Measurements from ENCODE around the gene MYLK2.

MYLK2 gene

DNA sequence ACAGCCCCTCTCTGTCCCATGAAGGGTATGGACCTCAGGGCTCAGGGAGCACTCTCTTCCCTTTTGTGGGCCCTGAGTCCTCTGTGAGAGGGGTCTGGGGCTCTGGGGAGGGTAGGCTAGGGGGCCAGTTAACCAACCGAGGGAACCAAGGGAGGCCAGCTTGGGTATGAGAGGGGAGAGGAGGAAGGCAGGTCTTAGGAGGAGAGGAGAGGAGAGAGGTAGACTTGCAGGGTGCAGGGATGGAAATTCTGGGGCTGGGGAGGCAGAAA, 50.5 kb downstream of the MYLK2 start:
- no peaks in the 10 kb centered on the region for H3K36me3 ChIP-seq
- TF ChIP-seq, protein P1, sequence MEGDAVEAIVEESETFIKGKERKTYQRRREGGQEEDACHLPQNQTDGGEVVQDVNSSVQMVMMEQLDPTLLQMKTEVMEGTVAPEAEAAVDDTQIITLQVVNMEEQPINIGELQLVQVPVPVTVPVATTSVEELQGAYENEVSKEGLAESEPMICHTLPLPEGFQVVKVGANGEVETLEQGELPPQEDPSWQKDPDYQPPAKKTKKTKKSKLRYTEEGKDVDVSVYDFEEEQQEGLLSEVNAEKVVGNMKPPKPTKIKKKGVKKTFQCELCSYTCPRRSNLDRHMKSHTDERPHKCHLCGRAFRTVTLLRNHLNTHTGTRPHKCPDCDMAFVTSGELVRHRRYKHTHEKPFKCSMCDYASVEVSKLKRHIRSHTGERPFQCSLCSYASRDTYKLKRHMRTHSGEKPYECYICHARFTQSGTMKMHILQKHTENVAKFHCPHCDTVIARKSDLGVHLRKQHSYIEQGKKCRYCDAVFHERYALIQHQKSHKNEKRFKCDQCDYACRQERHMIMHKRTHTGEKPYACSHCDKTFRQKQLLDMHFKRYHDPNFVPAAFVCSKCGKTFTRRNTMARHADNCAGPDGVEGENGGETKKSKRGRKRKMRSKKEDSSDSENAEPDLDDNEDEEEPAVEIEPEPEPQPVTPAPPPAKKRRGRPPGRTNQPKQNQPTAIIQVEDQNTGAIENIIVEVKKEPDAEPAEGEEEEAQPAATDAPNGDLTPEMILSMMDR (IDR thresholded peaks at IDR 0.05), result no peak
- no peak overlapping the region for H3K27ac ChIP-seq
- peaks cover 71% of the 10 kb centered on the region for H3K27me3 ChIP-seq
- H3K4me3 ChIP-seq (ENCODE audit: low read depth in 1 of 2, low read length in 1 of 2), result peak overlapping the region; percentile 6 to 24
- H3K4me1 ChIP-seq (ENCODE audit: control insufficient read depth in 1 of 2, insufficient read depth in 1 of 2, low read depth in 1 of 2, low read length in 1 of 2), result peaks cover 4 to 16% of the 10 kb centered on the region in 2 experiments
- H3K9me3 ChIP-seq, result no peaks in the 10 kb centered on the region

DNA sequence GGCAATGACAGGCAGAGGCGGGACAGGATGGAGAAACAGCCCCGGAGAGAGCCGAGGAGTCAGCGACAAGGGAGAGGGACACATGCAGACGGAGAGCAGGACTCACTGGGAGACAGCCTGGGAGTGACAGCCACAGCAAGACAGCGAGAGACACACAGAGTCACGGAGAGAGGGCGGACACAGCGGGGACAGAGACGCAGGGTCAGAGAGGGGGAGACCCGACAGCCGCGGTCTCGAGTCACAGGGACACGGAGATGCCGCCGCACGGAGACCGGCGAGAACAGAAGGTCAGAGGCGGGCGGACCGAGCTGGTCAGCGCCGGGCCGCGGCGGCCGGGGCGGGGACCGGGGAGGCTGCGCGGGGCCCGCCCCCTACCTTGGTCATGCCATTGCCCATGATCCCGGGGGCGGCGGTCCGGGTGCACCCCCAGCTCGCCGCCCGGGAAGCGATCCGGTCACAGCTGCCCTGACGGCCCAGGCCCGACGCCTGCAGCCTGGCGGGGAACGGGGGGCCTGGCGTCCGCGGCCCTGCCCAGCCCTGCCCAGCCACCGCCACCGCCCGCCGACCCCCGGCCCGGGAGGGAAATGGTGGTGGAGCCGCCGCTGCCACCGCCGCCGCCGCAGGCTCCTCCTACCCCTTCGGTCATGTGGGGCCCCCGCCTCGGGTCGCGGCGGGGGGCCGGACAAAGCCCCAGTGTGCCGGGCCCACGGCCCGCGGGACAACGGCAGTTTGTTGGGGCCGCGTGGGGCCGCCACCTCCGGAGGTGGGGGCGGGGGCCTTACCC, 51.0 kb downstream of the MYLK2 start, which contains the start of the genes DUSP15 and TTLL9:
TSS of gene DUSP15 (minus strand) at position 586 of the 784 bp plus-strand sequence. CDS start at position 396, 190 bp downstream.
TSS of gene TTLL9 (plus strand) at position 693 of the 784 bp plus-strand sequence. CDS start 493 bp downstream, outside the sequence.
- H3K27me3 ChIP-seq, result peaks cover 71% of the 10 kb centered on the region
- no peak within 1 kb of the TSS for H3K27ac ChIP-seq
- peaks cover 7 to 22% of the 10 kb centered on the region in 2 experiments for H3K4me1 ChIP-seq (ENCODE audit: control insufficient read depth in 1 of 2, insufficient read depth in 1 of 2, low read depth in 1 of 2, low read length in 1 of 2)
- no peaks in the 10 kb centered on the region for H3K9me3 ChIP-seq
- peak within 1 kb of the TSS; percentile 6 to 24 for H3K4me3 ChIP-seq (ENCODE audit: low read depth in 1 of 2, low read length in 1 of 2)
- H3K36me3 ChIP-seq, result no peaks in the 10 kb centered on the region
- TF ChIP-seq, protein P1 (IDR thresholded peaks at IDR 0.05), result no peak

DNA sequence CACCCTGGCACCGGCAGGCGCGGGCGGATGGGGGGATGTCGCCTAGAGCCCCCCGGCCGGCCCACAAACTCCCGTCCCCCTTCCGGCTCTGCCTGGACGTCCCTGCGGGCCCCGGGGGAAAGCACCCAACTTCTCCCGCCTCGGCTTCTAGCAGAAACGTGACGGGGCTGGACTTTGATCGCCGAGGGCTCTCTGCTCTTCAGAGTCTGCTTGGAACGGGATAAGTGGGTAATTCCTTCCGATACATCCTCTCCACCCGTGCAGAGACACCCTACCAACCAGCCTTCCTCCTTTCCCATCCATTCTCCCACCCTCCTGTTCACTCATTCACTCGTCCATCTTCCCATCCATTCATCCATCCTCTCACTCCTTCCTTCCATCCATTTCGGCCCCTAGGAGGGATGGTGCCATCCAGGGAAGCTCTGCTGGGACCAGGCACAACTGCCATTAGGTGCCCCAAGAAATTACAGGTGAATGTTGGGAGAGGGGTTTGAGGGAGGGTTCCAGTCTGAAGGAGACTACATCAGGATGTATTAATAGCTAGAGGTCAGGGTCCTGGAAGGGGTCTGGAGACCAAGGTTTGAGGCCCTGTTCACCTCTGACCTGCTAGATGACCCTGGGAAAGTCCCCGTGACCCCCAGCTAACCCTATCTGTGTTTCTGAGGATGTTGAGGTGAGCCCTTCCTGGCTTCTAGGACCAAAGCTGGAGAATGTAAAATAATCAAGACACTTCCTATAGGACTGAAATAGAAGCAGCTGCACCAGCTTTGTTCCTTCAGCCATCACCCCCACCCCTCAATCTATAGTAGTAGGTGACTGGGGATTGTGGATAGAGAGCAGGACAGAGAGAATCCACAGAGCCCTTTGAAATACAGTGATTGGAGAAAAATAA, 51.8 kb downstream of the MYLK2 start:
- no peak overlapping the region for H3K27ac ChIP-seq
- no peaks in the 10 kb centered on the region for H3K9me3 ChIP-seq

DNA sequence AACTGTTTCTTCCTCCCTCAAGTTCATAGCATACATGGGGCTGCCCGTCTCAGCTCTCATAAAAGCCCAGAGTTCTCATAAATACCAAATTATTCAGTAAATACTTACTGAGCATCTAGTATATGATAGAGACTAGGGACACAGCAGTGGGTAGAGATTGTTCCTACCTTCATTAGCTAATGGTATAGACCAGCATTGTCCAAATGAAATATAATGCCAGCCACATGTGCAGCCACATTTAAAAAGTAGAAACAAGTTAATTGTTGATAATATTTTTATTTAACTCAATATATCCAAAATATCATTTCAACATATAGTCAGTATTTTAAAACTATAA, 52.4 kb downstream of the MYLK2 start:
- TF ChIP-seq, protein P1 (IDR thresholded peaks at IDR 0.05), result no peak
- Histone ChIP-seq H3K27me3 (peaks cover 66% of the 10 kb centered on the region), H3K4me1 (ENCODE audit: control insufficient read depth in 1 of 2, insufficient read depth in 1 of 2, low read depth in 1 of 2, low read length in 1 of 2) (peaks cover 11 to 29% of the 10 kb centered on the region in 2 experiments), H3K9me3 (no peaks in the 10 kb centered on the region), H3K36me3 (no peaks in the 10 kb centered on the region), H3K27ac (no peak overlapping the region), H3K4me3 (ENCODE audit: low read depth in 1 of 2, low read length in 1 of 2) (no peak overlapping the region)

More for the DNA sequence above, 51.8 kb downstream of the MYLK2 start:
- Histone ChIP-seq H3K27me3 (peaks cover 71% of the 10 kb centered on the region), H3K4me3 (ENCODE audit: low read depth in 1 of 2, low read length in 1 of 2) (peak overlapping the region in 1 of 2 experiments; percentile 24), H3K4me1 (ENCODE audit: control insufficient read depth in 1 of 2, insufficient read depth in 1 of 2, low read depth in 1 of 2, low read length in 1 of 2) (peaks cover 11 to 29% of the 10 kb centered on the region in 2 experiments), H3K36me3 (no peaks in the 10 kb centered on the region)
- TF ChIP-seq, protein P1 (IDR thresholded peaks at IDR 0.05), result no peak

DNA sequence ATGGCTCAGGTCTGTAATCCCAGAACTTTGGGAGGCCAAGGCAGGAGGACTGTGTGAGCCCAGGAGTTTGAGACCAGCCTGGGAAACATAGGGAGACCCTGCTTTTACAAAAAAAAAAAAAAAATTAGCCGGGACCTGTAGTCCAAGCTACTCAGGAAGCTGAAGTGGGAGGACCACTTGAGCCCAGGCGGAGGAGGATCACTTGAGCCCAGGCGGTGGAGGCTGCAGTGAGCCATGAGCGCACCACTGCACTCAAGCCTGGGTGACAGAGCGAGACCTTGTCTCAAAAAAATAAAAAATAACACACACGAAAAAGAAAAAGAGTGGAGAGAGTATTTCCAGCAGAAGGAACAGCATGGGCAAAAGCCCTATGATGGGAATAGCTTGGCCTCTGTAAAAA, 53.2 kb downstream of the MYLK2 start:
- Histone ChIP-seq H3K27ac (no peak overlapping the region), H3K4me1 (ENCODE audit: control insufficient read depth in 1 of 2, insufficient read depth in 1 of 2, low read depth in 1 of 2, low read length in 1 of 2) (peaks cover 11 to 29% of the 10 kb centered on the region in 2 experiments), H3K36me3 (no peaks in the 10 kb centered on the region), H3K27me3 (peaks cover 58% of the 10 kb centered on the region), H3K4me3 (ENCODE audit: low read depth in 1 of 2, low read length in 1 of 2) (no peak overlapping the region), H3K9me3 (no peaks in the 10 kb centered on the region)
- TF ChIP-seq, protein P1 (IDR thresholded peaks at IDR 0.05), result no peak

Measured in neutrophil (primary cell).